Upper lobe of left lung (tissue), 6 donors: Measurements from ENCODE around the gene GMEB1. TPM values are rescaled to one million over a fixed set of nuclear protein-coding genes. Genes with fewer than 3 reads are reported as not detected.

Experiments used
- ATAC-seq, 2 donors: fragments of 200-7000 bp; cut with Tn5 transposase; one replicate each; pipeline ENCODE4 v1.9.1; 2022; ENCODE audit warnings: mild to moderate bottlenecking in 2 of 2, moderate library complexity in 2 of 2; ENCODE audit not compliant: low FRiP score in 2 of 2
- DNase-seq, 2 donors: peaks; one replicate each; pipeline ENCODE4 v3.0.0-alpha.2; 2019 to 2020
- H3K27ac ChIP-seq, 4 donors: fragments of 200-600 bp; sonication (generic); one replicate each; pipeline ENCODE4 v1.5.1; 2016 to 2019
- H3K27me3 ChIP-seq, 4 donors: fragments of 200-600 bp; sonication (generic); one replicate each; pipeline ENCODE4 v1.5.1; 2017 to 2019
- H3K36me3 ChIP-seq, 4 donors: fragments of 200-600 bp; sonication (generic); one replicate each; pipeline ENCODE4 v1.5.1; 2016 to 2019
- H3K4me1 ChIP-seq, 4 donors: fragments of 200-600 bp; sonication (generic); one replicate each; pipeline ENCODE4 v1.5.1; 2018 to 2019
- H3K4me3 ChIP-seq, 4 donors: fragments of 200-600 bp; sonication (generic); one replicate each; pipeline ENCODE4 v1.5.1; 2017 to 2019; ENCODE audit warnings: mild to moderate bottlenecking in 2 of 4, moderate library complexity in 1 of 4
- H3K9me3 ChIP-seq, 4 donors: fragments of 200-600 bp; sonication (generic); one replicate each; pipeline ENCODE4 v1.5.1; 2018 to 2019
- CTCF ChIP-seq, 6 experiments: fragments of 450-650 bp in 4 of 6; fragments of 200-600 bp in 2 of 6; sonication (generic) in 2 of 6; IDR thresholded peaks; one replicate each; pipeline ENCODE4 v1.5.1; 2016 to 2019; ENCODE audit warnings: antibody characterized with exemption in 6 of 6
- EP300 ChIP-seq, 4 donors: sonication (generic); formaldehyde crosslinking; IDR thresholded peaks; one replicate each; pipeline ENCODE4 v1.5.1; 2017; ENCODE audit warnings: antibody characterized with exemption in 4 of 4, control low read depth in 2 of 4
- POLR2A ChIP-seq, 4 donors: fragments of 450-650 bp; IDR thresholded peaks; one replicate each; pipeline ENCODE4 v1.5.1; 2016 to 2017; ENCODE audit warnings: antibody characterized with exemption in 4 of 4, mild to moderate bottlenecking in 2 of 4
- POLR2AphosphoS5 ChIP-seq, 2 donors: sonication (generic); formaldehyde crosslinking; IDR thresholded peaks; one replicate each; pipeline ENCODE4 v1.5.1; 2017; ENCODE audit warnings: antibody characterized with exemption in 2 of 2
- WGBS, 2 donors: methylation state at CpG; one replicate each; pipeline ENCODE4 v1.1.5; 2017 to 2018; 5-methylcytosine and 5-hydroxymethylcytosine counted together
- total RNA-seq, 6 donors: library from RNA; depleted of rRNA in 4 of 6; stranded (reverse); fragments of >200 nt in 4 of 6; gene quantifications; one replicate each; pipeline versions ENCODE4 v1.1.0 to v1.2.1, GENCODE V29; 2016 to 2021
- donor health status: DM: no; HTN: no; CAD: no; lungs with moderate emphysema.
- donor health status: DM: no; HTN: yes; CAD: no; lungs with severe emphysema.

GMEB1 gene
- total RNA-seq, 6 donors from 2014 or later, result 7.3 to 14.3 (median 10.5) TPM

- 93 to 96% methylated on average over 3 of the region's 3 CpGs for WGBS, 2 donors
- TF ChIP-seq POLR2A (IDR thresholded peaks at IDR 0.05), result no peak
- TF ChIP-seq EP300 (IDR thresholded peaks at IDR 0.05), result no peak
- TF ChIP-seq CTCF (IDR thresholded peaks at IDR 0.05), result no peak
- TF ChIP-seq POLR2AphosphoS5 (IDR thresholded peaks at IDR 0.05), result no peak
- no peak for ATAC-seq
- Histone ChIP-seq H3K4me3 (no peak overlapping the region), H3K36me3 (peaks cover 11 to 81% (median 47%) of the 10 kb centered on the region in 4 donors), H3K9me3 (no peaks in the 10 kb centered on the region), H3K4me1 (no peaks in the 10 kb centered on the region), H3K27ac (no peak overlapping the region), H3K27me3 (no peaks in the 10 kb centered on the region)
- no peak for DNase-seq
Measured at GRCh38 chr1:28703629-28704028, 35.0 kb downstream of the GMEB1 start.

DNA sequence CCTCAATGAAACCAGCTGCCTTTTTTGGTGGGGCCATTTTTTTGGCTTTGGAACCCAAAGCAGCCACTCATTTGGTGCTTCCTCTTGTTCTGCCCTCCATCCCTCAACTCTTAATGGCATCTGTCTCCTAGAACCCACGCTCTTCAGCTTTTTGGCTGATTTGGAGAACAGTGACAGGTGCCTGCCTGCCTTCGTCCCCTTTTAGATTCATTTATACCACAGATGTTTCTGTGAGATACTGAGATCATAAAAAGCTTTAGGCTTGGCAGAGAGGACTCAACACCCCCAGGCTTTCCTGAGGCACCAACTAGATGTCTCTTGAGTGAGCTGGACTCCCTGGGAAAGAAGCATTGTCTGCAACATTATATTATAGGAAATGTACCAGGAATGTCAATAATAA is 47.8 kb downstream of the GMEB1 start:
- Histone ChIP-seq H3K27ac (no peak overlapping the region), H3K9me3 (no peaks in the 10 kb centered on the region), H3K4me3 (no peak overlapping the region), H3K36me3 (peaks cover 6 to 40% (median 28%) of the 10 kb centered on the region in 4 donors), H3K27me3 (no peaks in the 10 kb centered on the region), H3K4me1 (no peaks in the 10 kb centered on the region)
- DNase-seq (no peak), ATAC-seq (no peak)
- WGBS, 2 donors, result 93 to 100% methylated on average over 2 of the region's 2 CpGs
- TF ChIP-seq CTCF (IDR thresholded peaks at IDR 0.05) (no peak), POLR2AphosphoS5 (IDR thresholded peaks at IDR 0.05) (no peak)

DNA sequence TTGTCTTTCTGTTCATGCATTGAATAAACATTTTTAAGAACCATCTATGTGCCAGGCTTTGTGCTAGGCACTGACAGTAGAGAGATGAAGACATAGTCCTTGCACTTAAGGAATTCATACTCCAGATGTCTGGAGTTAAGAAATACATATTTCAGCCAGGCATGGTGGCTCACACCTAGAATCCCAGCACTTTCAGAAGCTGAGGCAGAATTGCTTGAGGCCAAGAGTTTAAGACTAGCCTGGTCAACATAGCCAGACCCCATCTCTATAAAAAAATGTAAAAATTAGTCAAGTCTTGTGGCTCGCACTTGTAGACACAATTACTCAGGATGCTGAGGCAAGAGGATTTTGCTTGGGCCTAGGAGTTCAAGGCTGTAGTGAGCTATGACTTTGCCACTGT is 49.6 kb downstream of the GMEB1 start:
- 86 to 100% methylated on average over 1 of the region's 1 CpG for WGBS, 2 donors
- no peaks in the 10 kb centered on the region for H3K4me1 ChIP-seq
- ATAC-seq (no peak), DNase-seq (no peak)
- no peak for TF ChIP-seq EP300 (IDR thresholded peaks at IDR 0.05)
- no peak for TF ChIP-seq POLR2A (IDR thresholded peaks at IDR 0.05)
- TF ChIP-seq POLR2AphosphoS5 (IDR thresholded peaks at IDR 0.05), result no peak
- no peak for TF ChIP-seq CTCF (IDR thresholded peaks at IDR 0.05)
- no peak overlapping the region for H3K27ac ChIP-seq
- no peaks in the 10 kb centered on the region for H3K27me3 ChIP-seq
- no peak overlapping the region for H3K4me3 ChIP-seq
- H3K36me3 ChIP-seq, result peaks cover 0 to 25% (median 16%) of the 10 kb centered on the region in 4 donors
- H3K9me3 ChIP-seq, result no peaks in the 10 kb centered on the region

- H3K9me3 ChIP-seq, result no peaks in the 10 kb centered on the region
- no peaks in the 10 kb centered on the region for H3K27me3 ChIP-seq
- H3K27ac ChIP-seq, result peak overlapping the region in 1 of 4 donors; percentile 17
- WGBS, 2 donors, result 81 to 84% methylated on average over 4 of the region's 4 CpGs
- ATAC-seq (no peak), DNase-seq (no peak)
- no peak for TF ChIP-seq CTCF (IDR thresholded peaks at IDR 0.05)
- no peak for TF ChIP-seq POLR2AphosphoS5 (IDR thresholded peaks at IDR 0.05)
- TF ChIP-seq POLR2A (IDR thresholded peaks at IDR 0.05), result no peak
- no peak for TF ChIP-seq EP300 (IDR thresholded peaks at IDR 0.05)
- H3K4me1 ChIP-seq, result no peaks in the 10 kb centered on the region
- H3K4me3 ChIP-seq, result no peak overlapping the region
- H3K36me3 ChIP-seq, result peaks cover 0 to 19% (median 13%) of the 10 kb centered on the region in 4 donors
Measured at GRCh38 chr1:28718586-28719331, 50.2 kb downstream of the GMEB1 start.

GRCh38 chr1:28719332-28719619 is 50.7 kb downstream of the GMEB1 start:
- ATAC-seq, result no peak
- no peak for TF ChIP-seq EP300 (IDR thresholded peaks at IDR 0.05)
- TF ChIP-seq POLR2A (IDR thresholded peaks at IDR 0.05), result no peak
- H3K9me3 ChIP-seq, result no peaks in the 10 kb centered on the region
- peak overlapping the region in 1 of 4 donors; percentile 17 for H3K27ac ChIP-seq
- H3K36me3 ChIP-seq, result peaks cover 0 to 14% (median 9%) of the 10 kb centered on the region in 4 donors
- DNase-seq, result no peak
- no peak overlapping the region for H3K4me3 ChIP-seq
- H3K4me1 ChIP-seq, result no peaks in the 10 kb centered on the region
- no peaks in the 10 kb centered on the region for H3K27me3 ChIP-seq
